GM19467 (cell line): ENCODE data around the gene SH3BP1.
A peak's percentile ranks its signal among the peaks of the same experiment; 100 is the strongest.

Source experiments
- ATAC-seq: cut with Tn5 transposase; IDR thresholded peaks from one replicate; pipeline ENCODE4 v1.9.1; 2021; ENCODE audit warnings: mild to moderate bottlenecking, moderate library complexity; ENCODE audit not compliant: unreplicated experiment

The SH3BP1 gene

GRCh38 chr22:37632174-37633088 is 7.0 kb upstream of the SH3BP1 start:
- ATAC-seq: peak; percentile 12

- ATAC-seq: peak; percentile 54
Observed at GRCh38 chr22:37633089-37633624, 6.3 kb upstream of the SH3BP1 start.

GRCh38 chr22:37633625-37634416 is 5.6 kb upstream of the SH3BP1 start:
- ATAC-seq: peak; percentile 46

GRCh38 chr22:37634417-37634924 is 5.0 kb upstream of the SH3BP1 start:
- no peak for ATAC-seq

- no peak for ATAC-seq
Observed at GRCh38 chr22:37635157-37635556, 4.3 kb upstream of the SH3BP1 start.

- no peak for ATAC-seq
Observed at GRCh38 chr22:37636186-37636948, 3.1 kb upstream of the SH3BP1 start.

GRCh38 chr22:37636949-37637273 is 2.6 kb upstream of the SH3BP1 start:
- ATAC-seq: no peak

- ATAC-seq: no peak
Observed at GRCh38 chr22:37638391-37639069, 939 bp upstream of the SH3BP1 start.

GRCh38 chr22:37639771-37640590 is 512 bp downstream of the SH3BP1 start:
- no peak for ATAC-seq

GRCh38 chr22:37640591-37641560 is 1.4 kb downstream of the SH3BP1 start:
- no peak for ATAC-seq

- no peak for ATAC-seq
Observed at GRCh38 chr22:37641561-37641949, 2.1 kb downstream of the SH3BP1 start.

GRCh38 chr22:37643225-37643847 is 3.9 kb downstream of the SH3BP1 start:
- peak; percentile 50 for ATAC-seq

GRCh38 chr22:37647317-37647716 is 7.8 kb downstream of the SH3BP1 start:
- no peak for ATAC-seq

- ATAC-seq: no peak
Observed at GRCh38 chr22:37647928-37648327, 8.5 kb downstream of the SH3BP1 start.

- ATAC-seq: no peak
Observed at GRCh38 chr22:37650463-37651136, 11.1 kb downstream of the SH3BP1 start.

GRCh38 chr22:37654563-37655251 is 15.2 kb downstream of the SH3BP1 start:
- no peak for ATAC-seq

GRCh38 chr22:37655252-37655563 is 15.7 kb downstream of the SH3BP1 start:
- no peak for ATAC-seq
